IPS-NIHi7 (cell line): ENCODE measurements around the gene IPO5.
A peak's percentile ranks its signal among the peaks of the same experiment; 100 is the strongest.

Source experiments
- DNase-seq: peaks from one replicate; pipeline ENCODE4 v3.0.0; 2012; ENCODE audit warnings: mixed read lengths; ENCODE audit errors: extremely low spot score

The IPO5 gene

DNA sequence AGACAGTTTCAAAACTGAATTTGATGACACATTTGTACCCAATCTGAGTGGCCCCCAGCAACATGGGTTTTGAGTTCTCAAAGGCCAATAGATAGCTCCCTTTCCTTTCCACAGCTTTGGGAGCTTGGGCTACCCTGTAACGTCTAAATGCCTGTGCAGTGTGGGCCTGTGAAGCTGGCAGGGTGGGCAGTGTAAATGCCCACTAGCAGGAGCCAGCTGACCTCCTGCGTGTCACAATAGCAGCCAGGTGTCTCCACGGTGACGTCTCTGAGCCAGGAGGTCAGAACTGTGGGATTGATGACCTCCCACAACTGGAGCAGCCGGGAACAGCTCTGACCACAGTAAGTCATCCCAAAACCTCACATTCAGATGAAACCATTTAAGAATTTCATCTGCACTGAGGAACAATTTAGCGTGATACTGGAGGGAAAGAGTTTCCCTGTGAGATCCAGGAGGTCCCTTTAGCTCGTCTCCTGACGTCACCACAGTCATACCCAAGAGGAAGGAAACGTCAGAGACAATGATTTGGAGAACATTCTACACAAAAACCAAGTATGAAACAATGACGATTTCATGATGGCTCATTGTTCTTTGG is at the start of gene IPO5:
IPO5 (plus strand) TSS at position 300 of the 595 bp plus-strand sequence. CDS start 23,022 bp downstream, outside the sequence.
- no peak for DNase-seq

DNA sequence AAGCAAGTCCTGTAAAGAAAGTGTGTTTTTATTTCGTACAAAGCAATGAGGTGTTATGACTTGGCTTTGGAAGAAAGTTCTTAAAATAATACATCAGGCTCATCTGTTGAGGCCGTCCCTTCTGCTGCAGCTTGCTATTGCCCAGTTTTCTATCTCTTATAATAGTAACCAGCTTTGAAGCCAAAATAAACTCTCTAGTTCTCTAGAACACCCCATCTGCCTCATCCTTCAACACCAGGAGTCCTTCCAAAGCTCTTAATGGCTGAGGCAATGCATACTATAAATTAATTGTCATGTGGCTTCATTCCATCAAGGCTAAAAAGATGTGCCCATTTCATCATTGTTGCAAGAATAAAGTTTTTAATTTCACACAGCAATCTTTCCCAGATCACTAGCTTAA is 49.4 kb upstream of the IPO5 start:
- no peak for DNase-seq

DNA sequence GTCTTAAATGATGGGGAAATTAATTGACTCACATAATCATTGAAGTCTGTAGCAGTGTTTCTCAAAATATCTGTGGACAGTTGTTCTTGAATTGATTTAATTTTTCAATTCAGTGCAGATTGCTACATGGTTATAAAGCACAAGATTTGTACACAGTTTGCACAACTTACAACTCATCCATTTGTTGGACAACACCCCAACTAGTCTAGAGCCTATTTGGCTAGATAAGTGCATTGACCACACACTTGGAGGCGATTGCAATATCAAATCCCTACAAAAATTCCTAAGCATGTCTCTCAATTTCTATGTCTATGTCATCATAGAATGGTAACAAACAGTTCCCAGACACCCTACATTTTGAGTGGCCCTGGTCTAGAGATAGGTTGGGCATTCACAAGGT is 48.0 kb upstream of the IPO5 start:
- DNase-seq: no peak

DNA sequence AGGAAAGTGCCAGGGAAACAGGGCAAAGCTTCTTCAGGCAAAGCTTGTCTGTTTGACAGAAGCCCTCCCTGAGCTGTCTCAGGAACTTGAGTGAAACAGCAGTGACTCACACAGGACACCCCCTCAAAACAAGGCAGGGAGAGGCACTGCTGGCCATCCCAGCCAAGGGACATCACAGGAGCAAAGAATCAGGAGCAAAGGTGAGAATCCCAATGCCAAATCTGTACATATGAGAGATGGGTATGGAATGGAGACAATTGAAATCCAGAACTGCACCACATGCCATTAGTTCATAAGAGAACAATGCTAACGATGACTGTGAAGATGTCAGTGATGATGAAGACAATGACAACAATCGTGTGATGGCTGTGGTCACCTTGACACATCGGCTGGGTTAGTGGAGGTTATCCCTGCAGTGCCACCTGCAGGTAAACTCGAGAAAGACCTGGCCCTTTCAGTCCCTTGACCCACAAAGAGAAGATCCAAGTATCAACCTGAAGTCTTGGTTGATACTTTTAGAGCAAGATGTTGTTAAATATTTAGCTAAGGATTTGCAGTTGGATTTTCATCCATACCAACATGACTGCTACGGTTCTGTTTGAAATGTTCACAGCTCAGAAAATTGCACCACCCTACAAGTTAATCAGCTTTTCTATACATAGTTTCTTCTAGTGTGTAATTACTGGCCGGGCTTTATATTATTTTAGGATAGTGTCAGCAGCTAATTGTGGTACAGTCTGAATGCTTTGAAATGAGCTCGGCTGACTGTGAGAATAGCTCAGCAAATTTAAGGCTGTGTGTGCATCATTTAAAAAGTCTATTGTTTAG is 42.0 kb upstream of the IPO5 start:
- peak; percentile 76 for DNase-seq

- DNase-seq: no peak
These were observed 41.3 kb upstream of the IPO5 start for GRCh38 chr13:97912139-97912535.

DNA sequence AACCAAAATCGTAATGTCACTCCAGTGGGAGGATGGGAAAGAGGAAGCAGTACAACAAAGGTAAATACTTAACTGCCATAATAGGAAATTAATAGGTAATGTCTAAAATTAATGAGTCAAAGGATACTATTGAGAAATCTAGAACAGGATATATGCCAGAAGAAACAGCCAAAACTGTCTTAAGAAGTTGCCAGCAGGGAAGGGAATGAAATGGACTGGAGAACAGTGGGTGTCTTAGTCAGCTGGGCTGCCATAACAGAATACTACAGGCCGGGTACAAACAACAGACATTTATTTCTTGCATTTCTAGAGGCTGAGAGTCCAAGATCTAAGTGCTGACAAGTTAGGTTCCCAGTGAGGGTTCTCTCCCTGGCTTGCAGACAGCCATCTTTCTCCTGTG is 40.3 kb upstream of the IPO5 start:
- no peak for DNase-seq

GRCh38 chr13:97914540-97914939 is 38.9 kb upstream of the IPO5 start:
- no peak for DNase-seq

DNA sequence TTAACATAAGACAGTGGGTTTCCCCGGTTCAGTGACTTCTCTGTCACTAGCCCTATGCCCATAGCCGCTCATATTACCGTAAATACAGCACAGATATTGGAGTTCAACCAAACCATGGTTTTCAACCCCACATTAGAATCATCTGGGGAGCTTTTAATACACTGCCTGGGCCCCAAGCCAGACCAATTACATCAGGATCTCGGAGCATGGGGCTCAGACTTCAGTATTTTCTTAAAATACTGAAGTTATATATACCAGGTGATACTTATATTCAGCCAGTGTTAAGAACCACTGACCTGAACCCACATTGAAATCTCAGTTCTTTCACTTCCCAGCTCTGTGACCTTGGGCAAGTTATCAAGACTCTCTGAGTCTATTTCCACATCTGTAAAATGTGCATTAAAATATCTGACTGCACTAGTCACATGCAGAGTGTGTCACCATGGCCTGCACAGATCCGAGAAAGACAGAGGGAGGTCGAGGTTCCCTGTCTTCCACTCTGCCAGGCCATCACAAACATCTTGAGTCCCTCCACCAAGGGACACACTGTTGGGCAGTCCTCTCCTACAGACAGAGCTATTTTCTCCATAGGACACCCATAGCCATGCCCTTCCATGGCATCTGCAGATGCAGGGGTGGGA is 32.2 kb upstream of the IPO5 start:
- DNase-seq: no peak

DNA sequence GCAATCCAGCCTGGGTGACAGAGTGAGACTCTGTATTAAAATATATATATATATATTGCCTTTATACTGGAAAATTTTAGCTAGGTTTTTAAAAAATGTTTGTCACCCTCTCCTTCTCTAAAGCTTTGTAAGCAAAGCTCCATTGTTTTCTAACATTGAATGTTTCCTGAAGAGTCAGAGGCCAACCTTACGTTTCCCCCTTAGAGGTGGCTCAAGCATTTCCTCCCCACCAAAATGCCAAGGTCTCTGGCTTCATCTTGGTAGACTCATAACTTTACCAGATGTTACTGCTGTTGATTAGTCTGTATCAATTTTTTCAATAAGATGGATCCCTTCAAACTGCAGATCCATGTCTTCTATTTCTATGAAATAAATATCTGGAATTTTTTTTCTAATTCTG is 25.2 kb upstream of the IPO5 start:
- DNase-seq: no peak

GRCh38 chr13:97932036-97932435 is 21.4 kb upstream of the IPO5 start:
- no peak for DNase-seq

DNA sequence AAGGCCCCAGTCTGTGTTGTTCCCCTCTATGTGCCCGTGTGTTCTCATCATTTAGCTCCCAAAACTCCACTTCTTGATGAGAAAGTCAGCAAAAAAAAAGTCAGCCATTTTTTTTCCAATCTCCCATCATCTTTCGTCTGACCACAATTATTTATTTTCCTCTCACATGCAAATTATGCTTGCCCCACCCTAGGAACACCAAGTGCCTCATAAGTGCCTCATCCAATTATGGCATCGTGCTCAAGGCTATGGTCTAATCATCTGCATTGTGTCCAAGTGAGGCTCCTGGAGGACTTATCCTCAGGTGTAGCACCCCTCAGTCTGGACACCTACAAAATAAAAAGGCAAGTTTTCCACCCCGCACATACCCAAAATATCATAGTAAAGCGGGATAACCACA is 20.8 kb upstream of the IPO5 start:
- no peak for DNase-seq

- no peak for DNase-seq
These were observed 19.7 kb upstream of the IPO5 start for GRCh38 chr13:97933776-97934175.

DNA sequence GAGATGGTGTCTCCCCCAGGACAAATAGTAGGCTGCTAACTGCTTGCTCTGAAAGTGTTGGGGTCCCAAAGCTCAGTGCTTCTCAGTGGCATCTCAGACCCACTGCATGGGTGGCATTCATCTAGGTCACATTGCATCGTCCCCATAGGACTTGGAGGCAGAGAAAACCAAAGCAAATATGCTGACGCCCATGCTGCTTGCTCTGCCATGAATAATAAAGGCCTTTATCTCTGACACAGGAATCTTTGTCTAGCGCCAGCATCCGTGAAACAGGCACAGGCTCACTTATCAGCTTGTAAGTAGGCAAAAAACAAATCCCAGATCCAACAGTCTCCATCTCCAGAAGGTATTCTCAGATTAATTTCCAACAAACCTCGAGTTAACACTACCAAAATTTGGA is 18.9 kb upstream of the IPO5 start:
- DNase-seq: no peak

- DNase-seq: no peak
These were observed 18.4 kb upstream of the IPO5 start for GRCh38 chr13:97935071-97935470.

DNA sequence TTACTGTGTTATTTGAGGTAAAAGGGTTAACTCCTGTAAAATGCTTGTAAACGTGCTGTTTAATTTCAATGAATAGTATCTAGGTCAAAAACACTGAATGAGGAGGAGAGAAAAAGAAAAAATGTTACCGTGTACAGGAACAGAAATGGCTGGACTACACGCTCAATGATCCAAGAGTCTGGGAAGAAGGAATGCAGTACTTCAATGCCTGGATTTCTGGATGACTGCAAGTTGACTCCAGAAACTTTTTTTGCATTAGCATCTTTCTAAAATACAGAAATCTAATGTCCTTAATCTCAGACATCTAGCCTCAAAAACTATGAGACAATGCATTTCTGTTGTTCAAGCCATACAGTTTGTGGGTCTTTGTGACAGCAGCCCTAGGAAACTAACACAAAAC is 17.4 kb upstream of the IPO5 start:
- DNase-seq: no peak

DNA sequence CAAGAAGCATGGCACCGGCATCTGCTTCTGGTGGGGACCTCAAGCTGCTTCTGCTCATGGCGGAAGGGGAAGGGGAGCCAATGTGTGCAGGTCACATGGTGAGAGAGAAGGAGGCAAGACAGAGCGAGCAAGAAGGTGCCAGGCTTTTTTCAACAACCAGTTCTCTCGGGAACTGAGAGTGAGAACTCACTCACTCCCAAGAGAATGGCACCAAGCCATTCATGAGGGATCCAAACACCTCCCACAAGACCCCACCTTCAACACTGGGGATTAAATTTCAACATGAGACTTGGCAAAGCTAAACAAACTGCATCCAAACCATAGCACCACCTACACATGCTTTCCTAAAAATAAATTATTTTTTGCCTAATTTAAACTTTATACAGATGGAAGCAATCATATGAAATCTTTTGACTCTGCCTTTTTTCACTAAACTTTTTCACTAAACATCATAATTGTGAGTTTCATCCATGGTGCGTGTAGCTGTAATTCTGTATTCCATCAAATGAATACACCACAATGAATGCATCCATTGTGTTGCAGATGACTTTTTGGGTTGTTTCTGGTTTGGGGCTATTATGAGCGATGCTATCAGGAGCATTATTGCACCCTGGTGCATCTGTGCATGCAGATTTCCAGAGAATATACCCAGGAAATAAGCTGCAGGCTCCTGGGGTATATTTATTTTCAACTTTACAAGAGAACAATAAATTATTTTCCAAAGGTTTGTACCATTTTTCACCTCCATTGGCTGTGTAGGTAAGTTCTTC is 14.6 kb upstream of the IPO5 start:
- DNase-seq: no peak

DNA sequence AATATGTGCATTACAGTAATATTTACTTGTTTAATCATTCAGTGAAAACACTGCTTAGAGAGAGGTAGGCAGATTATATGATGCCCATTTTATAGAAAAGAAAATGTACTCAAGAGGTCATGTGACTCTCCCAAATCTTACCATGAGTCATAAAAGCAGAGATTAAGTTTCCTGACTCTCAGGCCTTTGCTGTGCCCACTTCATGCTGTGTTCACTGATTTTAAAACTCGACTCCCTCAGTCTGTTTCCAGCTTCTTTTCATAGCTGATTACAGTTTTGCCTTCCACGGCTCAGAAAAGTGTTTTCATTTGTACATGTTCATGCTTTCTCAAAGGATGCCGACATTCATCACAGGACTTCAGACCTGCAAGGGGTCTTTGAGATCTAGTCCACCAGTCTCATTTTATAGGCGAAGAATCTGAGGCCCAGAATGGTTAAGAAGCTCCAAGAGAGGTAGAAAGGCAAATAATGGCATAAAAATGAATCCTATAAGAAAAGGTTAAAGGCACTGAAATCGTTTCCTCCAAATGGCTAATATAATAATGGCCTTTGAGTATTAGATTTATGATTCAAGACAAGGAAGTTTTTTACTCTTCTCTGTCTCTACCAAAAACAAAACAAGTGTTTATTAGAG is 9.0 kb upstream of the IPO5 start:
- no peak for DNase-seq

- DNase-seq: no peak
These were observed 8.1 kb upstream of the IPO5 start for GRCh38 chr13:97945342-97945741.

DNA sequence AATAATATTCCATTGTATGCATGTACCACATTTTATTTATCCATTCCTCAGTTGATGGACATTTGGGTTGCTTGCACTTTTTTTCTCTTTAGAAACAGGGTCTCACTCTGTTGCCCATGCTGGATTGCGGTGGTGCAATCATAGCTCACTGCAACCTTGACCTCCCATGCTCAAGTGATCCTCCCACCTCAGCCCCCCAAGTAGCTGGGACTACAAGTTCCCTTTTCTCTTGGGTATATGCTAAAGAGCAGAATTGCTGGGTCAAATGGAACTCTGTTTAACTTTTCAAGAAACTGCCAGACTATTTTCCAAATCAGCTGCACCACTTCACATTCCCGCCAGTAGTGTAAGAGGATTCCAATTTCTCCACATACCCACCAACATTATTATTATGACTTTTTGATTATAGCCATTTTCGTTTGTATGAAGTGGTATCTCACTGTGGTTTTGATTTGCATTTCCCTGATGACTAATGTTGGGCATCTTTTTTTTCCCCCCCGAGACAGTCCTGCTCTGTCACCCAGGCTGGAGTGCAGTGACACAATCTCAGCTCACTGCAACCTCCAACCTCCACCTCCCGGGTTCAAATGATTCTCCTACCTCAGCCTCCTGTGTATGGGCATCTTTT is 7.6 kb upstream of the IPO5 start:
- DNase-seq: no peak

DNA sequence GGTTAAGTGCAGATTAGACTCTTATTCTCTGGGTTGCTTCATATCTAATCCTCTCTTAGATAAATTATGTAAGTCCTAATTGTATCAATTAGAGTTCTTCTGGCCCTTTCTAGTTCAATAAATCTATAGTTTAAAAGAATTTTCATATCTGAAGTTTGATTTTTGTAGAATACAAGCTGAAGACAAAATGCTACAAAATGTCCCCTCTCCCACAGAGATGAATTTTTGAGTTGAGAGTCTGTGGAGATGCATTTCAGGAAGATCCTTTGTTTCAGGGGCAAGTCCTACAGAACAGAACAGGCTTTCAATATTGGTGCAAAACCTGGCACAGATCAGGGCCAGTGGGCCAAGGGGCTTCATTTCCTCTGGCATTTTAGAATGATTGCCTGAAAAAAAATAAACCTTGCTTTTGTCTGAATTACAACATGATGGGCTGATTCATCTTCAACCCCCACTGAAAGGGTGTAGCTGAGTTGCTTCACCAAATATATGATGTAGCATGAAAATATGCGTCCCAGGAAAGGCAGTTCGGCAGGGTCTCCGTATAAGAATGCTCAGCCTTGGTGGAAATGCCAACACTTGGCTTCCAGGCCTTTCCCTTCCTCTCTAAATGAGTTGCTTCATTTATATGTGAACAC is 6.4 kb upstream of the IPO5 start:
- no peak for DNase-seq

- DNase-seq: no peak
These were observed 5.4 kb upstream of the IPO5 start for GRCh38 chr13:97948041-97948440.
